Endometrium (tissue), 2 donors: ENCODE data around the gene GLT8D2.
A peak's percentile ranks its signal among the peaks of the same experiment; 100 is the strongest.

Experiments used
- FAIRE-seq: peaks from 2 replicates; lab custom pipeline; 2012; peaks lifted over from hg19 to GRCh38; lab: Jason Lieb, UNC
- donor health status: control.
- donor health status: control.

The GLT8D2 gene

GRCh38 chr12:104000807-104001434 is 49.1 kb downstream of the GLT8D2 start:
- FAIRE-seq = no peak

- no peak for FAIRE-seq
Observed at GRCh38 chr12:103998976-103999375, 51.0 kb downstream of the GLT8D2 start.

GRCh38 chr12:103997286-103997900 is 52.6 kb downstream of the GLT8D2 start:
- no peak for FAIRE-seq

- FAIRE-seq = no peak
Observed at GRCh38 chr12:103996595-103996994, 53.4 kb downstream of the GLT8D2 start.

- FAIRE-seq = no peak
Observed at GRCh38 chr12:103994235-103994634, 55.8 kb downstream of the GLT8D2 start.

GRCh38 chr12:103986829-103987228 is 63.2 kb downstream of the GLT8D2 start:
- FAIRE-seq = no peak

GRCh38 chr12:103978384-103978982 is 71.5 kb downstream of the GLT8D2 start:
- no peak for FAIRE-seq

- no peak for FAIRE-seq
Observed at GRCh38 chr12:103975368-103975767, 74.6 kb downstream of the GLT8D2 start.

GRCh38 chr12:103973909-103974308 is 76.1 kb downstream of the GLT8D2 start:
- FAIRE-seq = no peak

- FAIRE-seq = no peak
Observed at GRCh38 chr12:103969391-103969790, 80.6 kb downstream of the GLT8D2 start.

- no peak for FAIRE-seq
Observed at GRCh38 chr12:103966736-103967135, 83.3 kb downstream of the GLT8D2 start.

GRCh38 chr12:103965590-103966504 is 84.1 kb downstream of the GLT8D2 start, which contains the start of gene TDG:
Gene TDG (plus strand): TSS chr12:103965872. CDS start chr12:103966038, 166 bp downstream.
- FAIRE-seq = peak; percentile 86

- no peak for FAIRE-seq
Observed at GRCh38 chr12:103965255-103965589, 84.8 kb downstream of the GLT8D2 start.

- FAIRE-seq = no peak
Observed at GRCh38 chr12:103964805-103965204, 85.2 kb downstream of the GLT8D2 start.

GRCh38 chr12:103962493-103962892 is 87.5 kb downstream of the GLT8D2 start:
- FAIRE-seq = no peak

- no peak for FAIRE-seq
Observed at GRCh38 chr12:103960616-103961227, 89.3 kb downstream of the GLT8D2 start.

GRCh38 chr12:103958621-103959020 is 91.4 kb downstream of the GLT8D2 start:
- no peak for FAIRE-seq

- FAIRE-seq = no peak
Observed at GRCh38 chr12:103957865-103958388, 92.1 kb downstream of the GLT8D2 start.

- FAIRE-seq = no peak
Observed at GRCh38 chr12:103956509-103957027, 93.4 kb downstream of the GLT8D2 start.

- FAIRE-seq = no peak
Observed at GRCh38 chr12:103955811-103956508, 94.0 kb downstream of the GLT8D2 start.

- FAIRE-seq = no peak
Observed at GRCh38 chr12:103952497-103952896, 97.5 kb downstream of the GLT8D2 start.
